Measurements from ENCODE around the gene MAGI3.
"Not testable (repeated sequence)": the region's sequence is repeated elsewhere in the genome, so short reads cannot be mapped to it uniquely, and the experiment has no call there.

The MAGI3 gene

DNA sequence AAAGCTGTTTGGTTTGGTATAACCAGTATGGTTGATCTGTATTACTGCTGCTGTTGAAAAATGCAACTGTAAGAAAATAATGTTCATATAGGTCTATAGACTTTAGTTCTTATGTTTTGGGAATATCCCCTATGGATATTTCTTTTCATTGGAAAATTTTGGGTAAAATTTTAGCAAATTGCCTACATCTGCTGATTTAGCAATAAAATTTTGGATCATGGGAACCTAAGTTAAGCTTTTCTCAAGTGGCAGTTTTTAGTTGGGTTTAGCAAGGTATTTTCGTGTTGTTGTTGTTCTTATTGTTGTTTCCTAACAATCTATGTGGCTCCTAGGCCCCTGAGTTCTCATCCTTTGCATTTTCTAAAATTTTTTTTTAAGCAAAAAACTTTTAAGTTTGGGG, 201.9 kb downstream of the MAGI3 start:
- Histone ChIP-seq H2AFZ (ENCODE audit: low read depth, low read length) (no peak overlapping the region), H3K27ac (ENCODE audit: low read length) (no peak overlapping the region), H3K27me3 (ENCODE audit: low read depth, low read length) (no peaks in the 10 kb centered on the region), H4K20me1 (ENCODE audit: insufficient read depth, low read length) (no peaks in the 10 kb centered on the region), H3K4me2 (ENCODE audit: low read length) (no peak overlapping the region), H3K79me2 (ENCODE audit: low read length) (no peaks in the 10 kb centered on the region), H3K9me3 (ENCODE audit: insufficient read depth, low read length) (no peaks in the 10 kb centered on the region), H3K36me3 (replicated peaks; ENCODE audit: low read depth, low read length) (no peaks in the 10 kb centered on the region), H3K4me3 (ENCODE audit: low read length) (no peak overlapping the region), H3K4me1 (ENCODE audit: low read length) (no peaks in the 10 kb centered on the region), H3K9ac (ENCODE audit: low read length) (no peak overlapping the region)
- TF ChIP-seq, protein P1, sequence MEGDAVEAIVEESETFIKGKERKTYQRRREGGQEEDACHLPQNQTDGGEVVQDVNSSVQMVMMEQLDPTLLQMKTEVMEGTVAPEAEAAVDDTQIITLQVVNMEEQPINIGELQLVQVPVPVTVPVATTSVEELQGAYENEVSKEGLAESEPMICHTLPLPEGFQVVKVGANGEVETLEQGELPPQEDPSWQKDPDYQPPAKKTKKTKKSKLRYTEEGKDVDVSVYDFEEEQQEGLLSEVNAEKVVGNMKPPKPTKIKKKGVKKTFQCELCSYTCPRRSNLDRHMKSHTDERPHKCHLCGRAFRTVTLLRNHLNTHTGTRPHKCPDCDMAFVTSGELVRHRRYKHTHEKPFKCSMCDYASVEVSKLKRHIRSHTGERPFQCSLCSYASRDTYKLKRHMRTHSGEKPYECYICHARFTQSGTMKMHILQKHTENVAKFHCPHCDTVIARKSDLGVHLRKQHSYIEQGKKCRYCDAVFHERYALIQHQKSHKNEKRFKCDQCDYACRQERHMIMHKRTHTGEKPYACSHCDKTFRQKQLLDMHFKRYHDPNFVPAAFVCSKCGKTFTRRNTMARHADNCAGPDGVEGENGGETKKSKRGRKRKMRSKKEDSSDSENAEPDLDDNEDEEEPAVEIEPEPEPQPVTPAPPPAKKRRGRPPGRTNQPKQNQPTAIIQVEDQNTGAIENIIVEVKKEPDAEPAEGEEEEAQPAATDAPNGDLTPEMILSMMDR (IDR thresholded peaks at IDR 0.05; ENCODE audit: low read depth, low read length): no peak
- no peak for TF ChIP-seq EZH2phosphoT487 (IDR thresholded peaks at IDR 0.05; ENCODE audit: low read depth)

DNA sequence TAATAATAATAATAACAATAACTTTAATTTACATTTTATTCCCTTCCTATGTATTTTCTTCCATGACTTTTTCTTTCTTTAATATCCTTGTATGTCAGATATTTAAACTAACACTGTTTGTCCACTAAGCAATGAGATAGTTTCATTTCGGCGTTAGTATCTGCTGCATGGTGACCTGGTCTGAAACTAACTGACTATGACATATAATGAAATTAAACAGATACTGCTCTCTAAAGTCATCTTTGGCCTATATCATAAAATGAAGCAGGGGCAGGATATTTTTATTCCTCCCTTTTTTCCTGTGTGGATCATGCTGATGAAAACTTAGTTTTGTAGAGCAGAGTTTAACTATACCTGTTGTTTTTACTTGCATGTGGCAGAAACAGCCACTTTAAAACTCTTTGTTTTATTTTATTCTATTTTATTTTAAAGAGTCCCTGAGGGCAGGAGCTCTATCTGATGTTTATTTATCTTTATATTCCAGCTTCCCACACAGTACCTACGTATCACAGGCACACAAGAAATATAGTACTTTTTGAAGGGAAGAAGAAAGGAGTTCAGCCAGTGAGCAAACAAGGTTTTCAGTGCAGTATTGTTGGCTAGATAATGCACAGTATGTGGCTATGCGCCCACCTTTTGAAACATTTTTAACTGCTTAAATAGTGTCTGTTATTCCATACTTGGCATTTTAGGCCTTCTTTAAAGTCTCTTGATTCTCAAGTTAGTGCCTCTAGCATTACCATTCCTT, 203.4 kb downstream of the MAGI3 start:
- Histone ChIP-seq H3K79me2 (ENCODE audit: low read length) (no peaks in the 10 kb centered on the region), H2AFZ (ENCODE audit: low read depth, low read length) (no peak overlapping the region), H3K9me3 (ENCODE audit: insufficient read depth, low read length) (no peaks in the 10 kb centered on the region), H3K36me3 (replicated peaks; ENCODE audit: low read depth, low read length) (no peaks in the 10 kb centered on the region), H4K20me1 (ENCODE audit: insufficient read depth, low read length) (no peaks in the 10 kb centered on the region), H3K4me3 (ENCODE audit: low read length) (no peak overlapping the region), H3K9ac (ENCODE audit: low read length) (no peak overlapping the region), H3K4me1 (ENCODE audit: low read length) (no peaks in the 10 kb centered on the region), H3K27ac (ENCODE audit: low read length) (no peak overlapping the region), H3K4me2 (ENCODE audit: low read length) (no peak overlapping the region), H3K27me3 (ENCODE audit: low read depth, low read length) (no peaks in the 10 kb centered on the region)
- TF ChIP-seq, protein P1 (IDR thresholded peaks at IDR 0.05; ENCODE audit: low read depth, low read length): no peak
- no peak for TF ChIP-seq EZH2phosphoT487 (IDR thresholded peaks at IDR 0.05; ENCODE audit: low read depth)

DNA sequence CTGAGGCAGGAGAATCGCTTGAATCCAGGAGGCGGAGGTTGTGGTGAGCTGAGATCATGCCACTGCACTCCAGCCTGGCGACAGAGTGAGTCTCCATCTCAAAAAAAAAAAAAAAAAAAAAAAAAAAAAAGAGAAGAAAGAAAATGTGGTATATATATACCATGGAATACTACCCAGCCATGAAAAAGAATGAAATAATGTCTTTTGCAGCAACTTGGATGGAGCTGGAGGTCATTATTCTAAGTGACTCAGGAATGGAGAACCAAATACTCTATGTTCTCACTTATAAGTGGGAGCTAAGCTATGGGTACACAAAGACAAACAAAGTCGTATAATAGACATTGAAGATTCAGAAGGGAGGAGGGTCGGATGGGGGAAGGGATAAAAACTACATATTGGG, 214.2 kb downstream of the MAGI3 start:
- not testable (repeated sequence) for H3K9me3 ChIP-seq (ENCODE audit: insufficient read depth, low read length); H3K9ac ChIP-seq (ENCODE audit: low read length); H2AFZ ChIP-seq (ENCODE audit: low read depth, low read length); H3K4me3 ChIP-seq (ENCODE audit: low read length); H3K79me2 ChIP-seq (ENCODE audit: low read length); H3K27ac ChIP-seq (ENCODE audit: low read length); H3K27me3 ChIP-seq (ENCODE audit: low read depth, low read length); H3K36me3 ChIP-seq (replicated peaks; ENCODE audit: low read depth, low read length); H4K20me1 ChIP-seq (ENCODE audit: insufficient read depth, low read length); H3K4me2 ChIP-seq (ENCODE audit: low read length); H3K4me1 ChIP-seq (ENCODE audit: low read length)

DNA sequence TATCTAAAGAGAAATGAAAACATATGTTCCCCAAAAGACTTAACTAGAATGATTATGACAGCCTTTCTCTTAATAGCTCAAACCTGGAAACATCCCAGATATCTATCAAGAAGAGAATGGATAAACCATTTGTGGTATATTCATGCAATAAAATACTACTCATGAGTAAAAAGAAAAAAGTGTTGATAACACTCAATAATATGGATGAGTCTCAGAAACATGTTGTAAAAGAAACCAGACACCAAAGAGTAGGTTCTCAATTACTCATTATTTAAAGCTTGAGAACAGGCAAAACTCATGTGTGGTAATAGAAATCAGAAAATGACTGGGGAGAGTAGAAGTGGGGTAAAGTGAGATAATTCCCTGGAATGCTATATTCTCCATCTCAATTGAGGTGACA, 214.8 kb downstream of the MAGI3 start:
- Histone ChIP-seq H4K20me1 (ENCODE audit: insufficient read depth, low read length) (no peaks in the 10 kb centered on the region), H3K27me3 (ENCODE audit: low read depth, low read length) (no peaks in the 10 kb centered on the region), H3K36me3 (replicated peaks; ENCODE audit: low read depth, low read length) (no peaks in the 10 kb centered on the region), H3K79me2 (ENCODE audit: low read length) (no peaks in the 10 kb centered on the region), H3K4me3 (ENCODE audit: low read length) (no peak overlapping the region), H3K4me2 (ENCODE audit: low read length) (no peak overlapping the region), H3K27ac (ENCODE audit: low read length) (no peak overlapping the region), H3K9me3 (ENCODE audit: insufficient read depth, low read length) (no peaks in the 10 kb centered on the region), H3K9ac (ENCODE audit: low read length) (no peak overlapping the region), H3K4me1 (ENCODE audit: low read length) (no peaks in the 10 kb centered on the region), H2AFZ (ENCODE audit: low read depth, low read length) (no peak overlapping the region)
- no peak for TF ChIP-seq EZH2phosphoT487 (IDR thresholded peaks at IDR 0.05; ENCODE audit: low read depth)
- TF ChIP-seq, protein P1 (IDR thresholded peaks at IDR 0.05; ENCODE audit: low read depth, low read length): no peak

Data from OCI-LY3 (cell line).